HG03045 (cell line): ENCODE data around the gene RCCD1.

Source experiments
- ATAC-seq: cut with Tn5 transposase; IDR thresholded peaks from one replicate; pipeline ENCODE4 v1.9.1; 2021; ENCODE audit warnings: mild to moderate bottlenecking, moderate library complexity; ENCODE audit not compliant: unreplicated experiment

RCCD1 gene

GRCh38 chr15:90960298-90961091 is 5.8 kb downstream of the RCCD1 start:
- no peak for ATAC-seq

GRCh38 chr15:90962021-90962420 is 7.3 kb downstream of the RCCD1 start:
- ATAC-seq: no peak

GRCh38 chr15:90966262-90966661 is 11.6 kb downstream of the RCCD1 start:
- ATAC-seq: no peak

- no peak for ATAC-seq
Measured at GRCh38 chr15:90967206-90967605, 12.5 kb downstream of the RCCD1 start.

- no peak for ATAC-seq
Measured at GRCh38 chr15:90968434-90968833, 13.8 kb downstream of the RCCD1 start.

- ATAC-seq: no peak
Measured at GRCh38 chr15:90970274-90970673, 15.6 kb downstream of the RCCD1 start.

GRCh38 chr15:90972133-90972532 is 17.4 kb downstream of the RCCD1 start:
- no peak for ATAC-seq

GRCh38 chr15:90974216-90974615 is 19.5 kb downstream of the RCCD1 start:
- ATAC-seq: no peak

- ATAC-seq: no peak
Measured at GRCh38 chr15:90979582-90979981, 24.9 kb downstream of the RCCD1 start.

GRCh38 chr15:90981681-90982080 is 27.0 kb downstream of the RCCD1 start:
- ATAC-seq: peak; percentile 47

GRCh38 chr15:90982135-90982534 is 27.5 kb downstream of the RCCD1 start:
- ATAC-seq: no peak

GRCh38 chr15:90986790-90987507 is 32.3 kb downstream of the RCCD1 start:
- ATAC-seq: no peak

- no peak for ATAC-seq
Measured at GRCh38 chr15:90987561-90988141, 33.0 kb downstream of the RCCD1 start.

- no peak for ATAC-seq
Measured at GRCh38 chr15:90988296-90988695, 33.6 kb downstream of the RCCD1 start.

GRCh38 chr15:90989040-90989768 is 34.5 kb downstream of the RCCD1 start:
- no peak for ATAC-seq

- ATAC-seq: no peak
Measured at GRCh38 chr15:90990446-90990845, 35.8 kb downstream of the RCCD1 start.

- no peak for ATAC-seq
Measured at GRCh38 chr15:90991587-90992285, 37.1 kb downstream of the RCCD1 start.

GRCh38 chr15:90994059-90994416 is 39.4 kb downstream of the RCCD1 start:
- peak; percentile 21 for ATAC-seq

- peak; percentile 96 for ATAC-seq
Measured at GRCh38 chr15:90994417-90995311, 40.0 kb downstream of the RCCD1 start, which contains the start of gene PRC1. PRC1 (minus strand) TSS chr15:90994535; CDS start chr15:90994417, 118 bp downstream.

- ATAC-seq: no peak
Measured at GRCh38 chr15:90998737-90999136, 44.1 kb downstream of the RCCD1 start.
